Measurements from ENCODE around the gene RASSF3.

The RASSF3 gene

GRCh38 chr12:64631197-64631596 lies 20.9 kb downstream of the RASSF3 start:
- no peak for TF ChIP-seq FOXM1 (IDR thresholded peaks at IDR 0.05; ENCODE audit: borderline replicate concordance, low read depth)
- TF ChIP-seq USF1 (IDR thresholded peaks at IDR 0.05) = no peak
- TF ChIP-seq REST (IDR thresholded peaks at IDR 0.05; ENCODE audit: low read depth) = no peak
- no peak for TF ChIP-seq YY1 (IDR thresholded peaks at IDR 0.05; ENCODE audit: low read depth)

- no peak for TF ChIP-seq TEAD4 (IDR thresholded peaks at IDR 0.05)
- no peak for TF ChIP-seq USF1 (IDR thresholded peaks at IDR 0.05)
- TF ChIP-seq CREB1 (IDR thresholded peaks at IDR 0.05; ENCODE audit: low read depth) = no peak
- no peak for TF ChIP-seq YY1 (IDR thresholded peaks at IDR 0.05; ENCODE audit: low read depth)
- no peak for TF ChIP-seq FOXM1 (IDR thresholded peaks at IDR 0.05; ENCODE audit: borderline replicate concordance, low read depth)
Observed at GRCh38 chr12:64633011-64633939, 23.0 kb downstream of the RASSF3 start.

GRCh38 chr12:64633940-64634337 lies 23.6 kb downstream of the RASSF3 start:
- TF ChIP-seq EGR1 (IDR thresholded peaks at IDR 0.05) = no peak
- no peak for TF ChIP-seq FOXM1 (IDR thresholded peaks at IDR 0.05; ENCODE audit: borderline replicate concordance, low read depth)
- TF ChIP-seq YY1 (IDR thresholded peaks at IDR 0.05; ENCODE audit: low read depth) = no peak
- TF ChIP-seq USF1 (IDR thresholded peaks at IDR 0.05) = no peak
- TF ChIP-seq CEBPB (IDR thresholded peaks at IDR 0.05) = no peak
- TF ChIP-seq EP300 (IDR thresholded peaks at IDR 0.05; ENCODE audit: borderline replicate concordance) = no peak
- TF ChIP-seq REST (IDR thresholded peaks at IDR 0.05; ENCODE audit: low read depth) = no peak
- TF ChIP-seq TAF1 (IDR thresholded peaks at IDR 0.05; ENCODE audit: low read depth) = no peak
- TF ChIP-seq MAX (IDR thresholded peaks at IDR 0.05) = no peak
- no peak for TF ChIP-seq TCF12 (IDR thresholded peaks at IDR 0.05; ENCODE audit: low read depth)

GRCh38 chr12:64634508-64635092 lies 24.3 kb downstream of the RASSF3 start:
- TF ChIP-seq USF1 (IDR thresholded peaks at IDR 0.05) (no peak), TCF12 (IDR thresholded peaks at IDR 0.05; ENCODE audit: low read depth) (no peak), EGR1 (IDR thresholded peaks at IDR 0.05) (no peak), YY1 (IDR thresholded peaks at IDR 0.05; ENCODE audit: low read depth) (no peak), CREB1 (IDR thresholded peaks at IDR 0.05; ENCODE audit: low read depth) (no peak), REST (IDR thresholded peaks at IDR 0.05; ENCODE audit: low read depth) (no peak), FOXM1 (IDR thresholded peaks at IDR 0.05; ENCODE audit: borderline replicate concordance, low read depth) (no peak), NFIC (IDR thresholded peaks at IDR 0.05) (no peak), ZBTB7A (IDR thresholded peaks at IDR 0.05; ENCODE audit: low read depth) (no peak), EP300 (IDR thresholded peaks at IDR 0.05; ENCODE audit: borderline replicate concordance) (no peak), TAF1 (IDR thresholded peaks at IDR 0.05; ENCODE audit: low read depth) (no peak), TEAD4 (IDR thresholded peaks at IDR 0.05) (no peak), CEBPB (IDR thresholded peaks at IDR 0.05) (no peak), MAX (IDR thresholded peaks at IDR 0.05) (no peak), RAD21 (IDR thresholded peaks at IDR 0.05; ENCODE audit: low read depth) (no peak)

All from Ishikawa (cell line).